Stimulated activated memory B cell treated with anti-CD40 and anti-IgM and Interleukin-4, amounts not matched to agents 10 μg/mL and 1 μg/mL and 100 μg/mL, for 72 hours (primary cell): ENCODE results near the gene NSG1.
"Not testable (repeated sequence)": the region's sequence is repeated elsewhere in the genome, so short reads cannot be mapped to it uniquely, and the experiment has no call there.

Source experiments
- ATAC-seq: fragments of 150-1000 bp; cut with Tn5 transposase; 2 replicates; pipeline ENCODE4 v1.10.0; 2021
- H3K27ac Mint-ChIP-seq: one replicate; pipeline ENCODE4 v1.8.0; 2022; ENCODE audit warnings: mild to moderate bottlenecking, mixed read lengths
- H3K27me3 Mint-ChIP-seq: one replicate; pipeline ENCODE4 v1.8.0; 2022; ENCODE audit warnings: mixed read lengths
- H3K36me3 Mint-ChIP-seq: one replicate; pipeline ENCODE4 v1.8.0; 2022; ENCODE audit warnings: mixed read lengths
- H3K4me1 Mint-ChIP-seq: one replicate; pipeline ENCODE4 v1.8.0; 2022; ENCODE audit warnings: mixed read lengths
- H3K4me3 Mint-ChIP-seq: one replicate; pipeline ENCODE4 v1.8.0; 2022; ENCODE audit warnings: mild to moderate bottlenecking, moderate library complexity, mixed read lengths
- H3K9me3 Mint-ChIP-seq: one replicate; pipeline ENCODE4 v1.8.0; 2022; ENCODE audit warnings: mixed read lengths

The NSG1 gene

DNA sequence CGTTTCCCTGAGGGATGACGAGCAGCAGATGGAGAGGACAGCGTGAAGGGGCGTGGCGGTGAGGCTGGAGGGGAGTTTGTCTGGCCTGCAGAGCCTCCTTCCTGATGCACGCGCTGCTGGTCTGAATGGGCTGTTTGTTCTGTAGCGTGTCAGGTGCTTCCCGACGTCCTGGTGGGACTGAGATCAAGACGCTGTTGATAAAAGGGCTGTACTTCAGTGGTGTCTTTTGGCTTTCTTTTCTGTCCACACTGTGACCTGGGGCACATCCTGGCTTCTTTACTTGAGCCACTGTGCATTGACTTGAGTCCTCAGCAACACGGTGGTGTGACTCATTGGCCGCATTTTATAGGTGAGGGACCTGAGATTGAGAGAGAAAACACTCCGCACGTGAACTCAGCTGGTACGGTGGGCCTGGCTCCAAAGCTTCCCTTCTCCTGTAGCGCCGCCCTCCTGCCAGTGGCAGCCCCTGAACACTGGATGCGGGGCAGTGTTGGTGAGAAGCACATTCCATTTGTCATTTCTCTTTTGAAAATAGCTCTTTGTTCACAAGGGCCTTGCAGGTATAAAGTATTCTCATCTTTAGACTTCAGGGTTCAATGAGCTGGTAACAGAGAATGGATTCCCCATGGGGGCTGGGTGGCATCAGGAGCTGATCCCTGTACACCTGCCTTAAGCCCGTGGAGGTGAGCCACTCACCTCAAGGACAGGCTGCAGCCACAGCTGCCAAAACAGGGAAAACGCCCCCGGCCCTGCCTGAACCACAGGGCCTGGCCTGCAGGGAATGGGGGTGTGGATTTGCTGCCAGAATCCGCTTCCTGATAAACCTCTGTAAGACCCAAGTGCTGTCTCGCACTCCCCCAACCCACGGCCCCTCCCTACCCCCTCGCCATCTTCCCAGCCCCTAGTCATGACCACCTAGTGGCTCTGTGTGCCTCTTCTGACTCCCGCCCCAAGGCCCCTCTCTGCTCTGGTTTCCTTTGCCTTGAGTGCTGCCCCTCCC lies 29.2 kb downstream of the NSG1 start:
- Mint-ChIP-seq H3K36me3 (peaks cover 55% of the 10 kb centered on the region), H3K27ac (no peak overlapping the region)
- no peak for ATAC-seq

DNA sequence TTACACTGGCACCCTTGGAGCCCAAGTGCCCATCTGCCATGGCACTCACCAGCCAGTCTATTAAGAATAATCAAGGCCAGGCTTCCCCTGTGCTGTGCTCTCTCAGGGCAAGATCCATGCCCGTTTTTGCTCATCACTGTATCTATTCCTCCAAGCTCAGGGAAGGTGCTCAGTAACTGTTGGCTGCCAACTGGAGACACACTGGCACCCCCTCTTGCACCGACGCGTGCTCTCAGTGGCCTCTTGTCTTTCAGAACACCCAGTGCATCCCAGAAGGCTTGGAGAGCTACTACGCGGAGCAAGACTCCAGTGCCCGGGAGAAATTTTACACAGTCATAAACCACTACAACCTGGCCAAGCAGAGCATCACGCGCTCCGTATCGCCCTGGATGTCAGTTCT lies 30.1 kb downstream of the NSG1 start:
- H3K4me3 Mint-ChIP-seq: no peak overlapping the region
- H3K36me3 Mint-ChIP-seq: peaks cover 64% of the 10 kb centered on the region
- H3K4me1 Mint-ChIP-seq: no peaks in the 10 kb centered on the region
- H3K9me3 Mint-ChIP-seq: peaks cover 3% of the 10 kb centered on the region
- no peak for ATAC-seq
- H3K27ac Mint-ChIP-seq: no peak overlapping the region
- H3K27me3 Mint-ChIP-seq: no peaks in the 10 kb centered on the region

More for the DNA sequence above, 29.2 kb downstream of the NSG1 start:
- Mint-ChIP-seq H3K27me3 (no peaks in the 10 kb centered on the region), H3K4me1 (no peaks in the 10 kb centered on the region), H3K4me3 (no peak overlapping the region), H3K9me3 (peaks cover 3% of the 10 kb centered on the region)

DNA sequence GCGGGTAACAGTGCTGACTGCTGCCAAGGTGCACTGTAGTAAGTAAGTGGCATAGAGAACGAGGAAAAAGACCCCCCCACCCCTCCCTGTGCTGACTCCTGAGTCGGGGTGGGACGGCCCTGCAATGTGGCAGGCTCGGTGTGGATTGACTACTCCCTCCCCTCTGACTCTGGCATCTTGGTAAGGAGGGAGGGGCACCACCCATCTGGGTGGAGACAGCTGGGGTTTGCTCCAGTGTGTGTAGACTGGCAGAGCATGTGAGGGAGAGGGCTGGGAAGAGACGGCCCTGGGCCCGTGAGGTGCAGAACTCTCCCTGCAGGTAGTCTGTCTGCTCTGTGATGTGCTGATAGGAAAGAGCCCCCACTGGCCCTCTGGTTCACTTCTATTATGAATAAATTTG lies 31.0 kb downstream of the NSG1 start:
- H3K36me3 Mint-ChIP-seq: peaks cover 73% of the 10 kb centered on the region
- H3K27ac Mint-ChIP-seq: no peak overlapping the region
- H3K4me3 Mint-ChIP-seq: no peak overlapping the region

DNA sequence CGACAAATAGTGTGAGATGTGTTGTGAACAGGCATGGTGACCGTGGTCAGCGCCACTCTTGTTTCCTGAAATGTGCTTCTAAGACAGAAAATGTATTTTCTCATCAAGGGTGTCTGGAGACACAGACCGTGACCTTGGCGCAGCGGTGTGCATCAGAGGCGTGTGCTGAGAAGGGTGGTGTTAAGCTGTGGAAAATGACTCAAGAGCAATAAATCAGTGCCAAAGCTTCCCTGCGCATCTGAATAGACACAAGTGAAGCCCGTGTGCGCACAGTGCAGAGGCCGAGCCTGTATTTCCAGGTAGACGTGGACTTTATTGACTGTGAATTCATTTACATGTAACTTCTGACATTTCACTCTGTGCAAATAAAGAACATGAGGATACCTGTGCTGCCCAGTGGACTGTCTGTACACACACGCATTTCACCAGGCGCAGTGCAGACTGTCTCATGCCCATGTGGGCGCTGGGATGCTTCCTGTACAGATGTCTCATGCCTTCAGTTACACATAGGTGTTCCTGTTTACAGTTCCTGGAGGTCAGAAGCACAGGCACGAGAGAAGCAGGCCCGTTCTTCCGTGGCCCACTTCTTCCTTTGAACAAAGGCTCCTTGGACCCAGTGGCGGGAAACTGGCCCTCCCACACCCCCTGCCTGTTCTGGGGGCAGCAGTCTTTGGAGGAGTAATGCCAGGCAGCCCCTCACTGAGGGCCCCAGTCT lies 31.9 kb downstream of the NSG1 start:
- Mint-ChIP-seq H3K4me3 (no peak overlapping the region), H3K36me3 (peaks cover 82% of the 10 kb centered on the region), H3K4me1 (no peaks in the 10 kb centered on the region), H3K27me3 (no peaks in the 10 kb centered on the region), H3K27ac (no peak overlapping the region), H3K9me3 (peaks cover 3% of the 10 kb centered on the region)
- ATAC-seq: no peak

More for the DNA sequence above, 31.0 kb downstream of the NSG1 start:
- ATAC-seq: no peak
- peaks cover 3% of the 10 kb centered on the region for H3K9me3 Mint-ChIP-seq
- H3K4me1 Mint-ChIP-seq: no peaks in the 10 kb centered on the region
- H3K27me3 Mint-ChIP-seq: no peaks in the 10 kb centered on the region

DNA sequence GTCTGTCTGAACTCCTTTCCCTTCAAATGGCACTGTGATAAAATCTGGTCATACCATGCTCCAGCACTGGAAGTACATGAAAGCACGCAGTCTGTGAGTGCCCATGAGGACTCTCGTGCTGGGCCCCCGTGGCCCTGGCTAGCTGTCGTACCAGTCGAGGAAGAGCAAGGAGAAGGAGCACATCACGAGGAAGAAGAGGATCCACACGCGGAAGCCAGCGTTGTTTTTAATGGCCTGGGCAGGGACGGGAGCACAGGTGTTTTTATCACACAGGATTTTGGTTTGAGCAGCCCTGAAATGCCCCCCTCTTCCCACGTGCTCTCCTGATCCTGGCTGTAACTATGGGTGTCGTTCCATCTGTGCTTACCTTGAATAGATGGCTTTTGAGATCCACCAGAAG lies 33.0 kb downstream of the NSG1 start:
- Mint-ChIP-seq H3K4me3 (no peak overlapping the region), H3K4me1 (no peaks in the 10 kb centered on the region), H3K27me3 (no peaks in the 10 kb centered on the region), H3K36me3 (peaks cover 90% of the 10 kb centered on the region), H3K9me3 (peaks cover 3% of the 10 kb centered on the region), H3K27ac (no peak overlapping the region)
- ATAC-seq: no peak

DNA sequence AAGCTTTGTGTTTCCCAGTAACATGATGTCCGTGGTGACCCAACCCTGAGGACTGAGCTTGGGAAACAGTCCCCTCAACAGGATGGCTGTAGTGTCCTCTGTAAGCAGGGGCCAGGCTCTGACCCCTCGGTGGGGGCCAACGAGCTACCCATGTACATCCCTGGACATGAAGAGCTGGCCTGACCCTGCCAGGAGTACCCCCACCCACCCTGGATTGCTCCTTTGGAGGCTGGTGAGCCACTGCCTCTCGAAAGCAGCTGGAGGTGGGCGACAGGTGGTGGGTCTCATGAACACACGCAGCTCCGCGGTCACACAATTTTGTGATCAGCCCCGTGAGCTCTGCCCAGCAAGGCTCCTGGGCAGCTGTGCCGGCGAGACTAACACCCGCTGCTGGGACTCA lies 33.5 kb downstream of the NSG1 start:
- ATAC-seq: no peak
- no peak overlapping the region for H3K4me3 Mint-ChIP-seq
- H3K27me3 Mint-ChIP-seq: no peaks in the 10 kb centered on the region
- no peak overlapping the region for H3K27ac Mint-ChIP-seq
- peaks cover 3% of the 10 kb centered on the region for H3K9me3 Mint-ChIP-seq
- H3K36me3 Mint-ChIP-seq: peaks cover 95% of the 10 kb centered on the region
- no peaks in the 10 kb centered on the region for H3K4me1 Mint-ChIP-seq

- peaks cover 3% of the 10 kb centered on the region for H3K9me3 Mint-ChIP-seq
- no peak for ATAC-seq
- no peak overlapping the region for H3K4me3 Mint-ChIP-seq
- peaks cover 94% of the 10 kb centered on the region for H3K36me3 Mint-ChIP-seq
- H3K27me3 Mint-ChIP-seq: no peaks in the 10 kb centered on the region
- H3K4me1 Mint-ChIP-seq: no peaks in the 10 kb centered on the region
- no peak overlapping the region for H3K27ac Mint-ChIP-seq
Observed at GRCh38 chr4:4421356-4421755, 34.5 kb downstream of the NSG1 start.

GRCh38 chr4:4422117-4422516 lies 35.2 kb downstream of the NSG1 start:
- H3K27ac Mint-ChIP-seq, H3K4me3 Mint-ChIP-seq, H3K4me1 Mint-ChIP-seq, ATAC-seq, H3K27me3 Mint-ChIP-seq, H3K9me3 Mint-ChIP-seq: not testable (repeated sequence)
- peaks cover 94% of the 10 kb centered on the region for H3K36me3 Mint-ChIP-seq

GRCh38 chr4:4422856-4423499 lies 36.1 kb downstream of the NSG1 start:
- H3K27me3 Mint-ChIP-seq: no peaks in the 10 kb centered on the region
- no peak overlapping the region for H3K4me3 Mint-ChIP-seq
- H3K27ac Mint-ChIP-seq: no peak overlapping the region
- ATAC-seq: no peak
- no peaks in the 10 kb centered on the region for H3K4me1 Mint-ChIP-seq
- H3K36me3 Mint-ChIP-seq: peaks cover 86% of the 10 kb centered on the region
- H3K9me3 Mint-ChIP-seq: no peaks in the 10 kb centered on the region

GRCh38 chr4:4423706-4424498 lies 37.0 kb downstream of the NSG1 start:
- no peak overlapping the region for H3K27ac Mint-ChIP-seq
- ATAC-seq: no peak
- H3K4me3 Mint-ChIP-seq: no peak overlapping the region
- no peaks in the 10 kb centered on the region for H3K9me3 Mint-ChIP-seq
- no peaks in the 10 kb centered on the region for H3K4me1 Mint-ChIP-seq
- peaks cover 82% of the 10 kb centered on the region for H3K36me3 Mint-ChIP-seq
- no peaks in the 10 kb centered on the region for H3K27me3 Mint-ChIP-seq

- Mint-ChIP-seq H3K9me3 (no peaks in the 10 kb centered on the region), H3K4me3 (no peak overlapping the region), H3K27me3 (no peaks in the 10 kb centered on the region), H3K4me1 (no peaks in the 10 kb centered on the region), H3K36me3 (peaks cover 83% of the 10 kb centered on the region), H3K27ac (no peak overlapping the region)
- ATAC-seq: no peak
Observed at GRCh38 chr4:4424499-4425115, 37.7 kb downstream of the NSG1 start.

GRCh38 chr4:4425119-4425690 lies 38.3 kb downstream of the NSG1 start:
- no peak for ATAC-seq
- no peaks in the 10 kb centered on the region for H3K9me3 Mint-ChIP-seq
- H3K4me3 Mint-ChIP-seq: no peak overlapping the region
- H3K4me1 Mint-ChIP-seq: no peaks in the 10 kb centered on the region
- H3K27ac Mint-ChIP-seq: no peak overlapping the region
- H3K27me3 Mint-ChIP-seq: no peaks in the 10 kb centered on the region
- peaks cover 80% of the 10 kb centered on the region for H3K36me3 Mint-ChIP-seq

DNA sequence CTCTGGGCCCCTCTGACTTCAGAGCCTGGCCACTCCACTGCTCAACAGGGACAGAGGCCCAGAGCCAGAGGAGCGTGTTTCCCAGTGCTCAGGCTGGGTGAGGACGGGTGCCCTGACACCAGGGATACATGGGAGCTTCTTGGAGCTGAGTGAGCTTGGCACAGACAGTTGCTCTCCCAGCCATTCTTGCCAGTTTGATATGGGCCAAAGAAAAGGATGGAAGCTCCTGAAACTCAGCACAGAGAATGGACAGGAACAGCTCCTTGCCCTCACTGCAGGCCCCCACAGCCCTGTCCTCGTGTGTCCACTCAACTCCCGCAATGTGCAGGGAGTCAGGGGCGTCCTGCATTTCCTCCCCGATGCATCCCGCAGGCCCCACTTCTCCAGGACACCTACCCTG lies 38.8 kb downstream of the NSG1 start:
- Mint-ChIP-seq H3K27me3 (no peaks in the 10 kb centered on the region), H3K9me3 (no peaks in the 10 kb centered on the region), H3K4me1 (no peaks in the 10 kb centered on the region), H3K4me3 (no peak overlapping the region), H3K36me3 (peaks cover 75% of the 10 kb centered on the region), H3K27ac (no peak overlapping the region)
- ATAC-seq: no peak

DNA sequence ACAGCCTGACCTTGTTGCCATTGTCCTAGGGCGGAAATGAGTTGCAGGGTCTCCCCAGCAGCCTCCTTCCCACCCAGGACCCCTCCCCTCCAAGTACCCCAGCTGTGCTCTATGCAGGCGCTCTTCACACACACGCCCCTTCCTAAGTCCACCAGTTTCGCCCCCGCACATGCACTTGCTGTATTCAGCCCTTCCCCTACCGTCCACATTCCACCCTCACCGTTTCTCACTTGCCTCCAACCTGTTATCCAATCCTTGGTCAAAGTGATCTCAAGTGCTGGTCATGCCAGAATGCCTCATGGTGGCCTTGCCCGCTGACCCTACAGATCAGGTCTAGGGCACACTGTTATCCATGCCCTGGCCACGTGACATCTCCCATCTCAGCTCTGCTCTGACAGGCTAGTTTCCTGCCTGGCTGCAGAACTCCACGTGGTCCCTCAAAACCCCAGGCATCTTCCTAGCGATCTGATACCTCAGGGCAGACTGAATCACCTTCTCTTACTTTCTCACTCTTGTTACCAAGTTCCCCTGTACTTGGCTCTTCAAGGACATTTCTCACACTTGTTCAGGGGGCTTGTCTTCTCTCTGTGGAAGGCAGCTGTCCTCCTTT lies 39.7 kb downstream of the NSG1 start:
- Mint-ChIP-seq H3K4me3 (no peak overlapping the region), H3K4me1 (no peaks in the 10 kb centered on the region), H3K27ac (no peak overlapping the region), H3K36me3 (peaks cover 68% of the 10 kb centered on the region), H3K9me3 (no peaks in the 10 kb centered on the region), H3K27me3 (no peaks in the 10 kb centered on the region)
- no peak for ATAC-seq
